ENCODE measurements around the gene SLC4A4. TPM values are rescaled to one million over a fixed set of nuclear protein-coding genes. Genes with fewer than 3 reads are reported as not detected.

The SLC4A4 gene
- total RNA-seq, 1 experiment from 2014 or later = 0.92 TPM

DNA sequence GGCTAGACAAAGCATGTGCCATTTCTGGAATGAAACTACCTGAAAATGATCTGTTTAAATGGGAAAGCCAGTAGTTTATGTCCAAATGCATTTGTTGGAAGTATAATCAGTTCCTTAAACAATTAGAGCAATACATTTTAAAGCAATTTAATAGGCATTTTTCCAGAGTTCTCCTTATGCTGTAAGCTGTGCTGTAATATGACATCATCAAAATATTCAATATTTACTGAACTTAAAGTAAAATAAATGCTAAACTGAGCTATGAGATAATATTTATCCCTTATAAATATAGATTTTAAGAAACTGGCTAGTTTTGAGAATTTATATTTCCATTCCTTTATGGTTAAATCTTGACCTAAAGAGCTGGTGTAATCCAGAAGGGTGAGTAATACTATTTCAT is 7.9 kb downstream of the SLC4A4 start:
- Histone ChIP-seq H3K79me1 (ENCODE audit: insufficient read depth, low read depth, low read length, poor library complexity, severe bottlenecking) (no peaks in the 10 kb centered on the region), H3K9me3 (ENCODE audit: control insufficient read depth, low read depth, low read length) (no peaks in the 10 kb centered on the region), H4K20me1 (ENCODE audit: control insufficient read depth, insufficient read depth, insufficient read length) (no peaks in the 10 kb centered on the region), H2BK12ac (ENCODE audit: insufficient read length, low read depth, low read length) (no peak overlapping the region), H4K5ac (ENCODE audit: insufficient read length, low read depth, low read length) (no peak overlapping the region), H3K9ac (ENCODE audit: extremely low read depth, insufficient read length, low read length) (no peak overlapping the region), H3K4me1 (ENCODE audit: insufficient read depth, low read length) (no peaks in the 10 kb centered on the region), H3K14ac (ENCODE audit: insufficient read depth, low read length) (no peak overlapping the region), H2AFZ (ENCODE audit: low read length) (no peak overlapping the region), H3K4ac (ENCODE audit: low read depth, low read length) (no peak overlapping the region), H2AK5ac (ENCODE audit: insufficient read length, low read length) (no peak overlapping the region), H3K23ac (ENCODE audit: insufficient read length, low read depth, low read length) (no peak overlapping the region), H2BK15ac (ENCODE audit: low read depth, low read length) (no peak overlapping the region), H2BK20ac (ENCODE audit: low read depth, low read length, poor library complexity, severe bottlenecking) (no peak overlapping the region), H4K91ac (ENCODE audit: insufficient read length, low read depth, low read length) (no peak overlapping the region), H3K4me2 (ENCODE audit: insufficient read depth, insufficient read length, low read length) (no peak overlapping the region), H2BK5ac (ENCODE audit: insufficient read length, low read length) (no peak overlapping the region), H3K23me2 (ENCODE audit: insufficient read length, low read depth, low read length, poor library complexity, severe bottlenecking) (no peaks in the 10 kb centered on the region), H3K56ac (ENCODE audit: insufficient read length, low read depth, low read length) (no peak overlapping the region), H2BK120ac (ENCODE audit: low read depth, low read length, poor library complexity, severe bottlenecking) (no peak overlapping the region), H4K8ac (replicated peaks; ENCODE audit: insufficient read length, low read depth, low read length) (no peak overlapping the region), H3K79me2 (ENCODE audit: insufficient read depth, low read length) (no peaks in the 10 kb centered on the region), H3T11ph (ENCODE audit: low read length) (no peak overlapping the region), H3K18ac (ENCODE audit: insufficient read length, low read depth, low read length) (no peak overlapping the region), H3K27me3 (ENCODE audit: insufficient read depth, low read length) (no peaks in the 10 kb centered on the region), H3K27ac (ENCODE audit: insufficient read length, low read depth, low read length) (no peak overlapping the region)
- no peaks in the 10 kb centered on the region for H3K27me3 Mint-ChIP-seq (ENCODE audit: low read depth)
- DNase-seq = no peak
- no peak overlapping the region for H3K4me3 Mint-ChIP-seq
- H3K4me1 Mint-ChIP-seq = no peaks in the 10 kb centered on the region
- no peak overlapping the region for H3K27ac Mint-ChIP-seq
- TF ChIP-seq, protein P1, sequence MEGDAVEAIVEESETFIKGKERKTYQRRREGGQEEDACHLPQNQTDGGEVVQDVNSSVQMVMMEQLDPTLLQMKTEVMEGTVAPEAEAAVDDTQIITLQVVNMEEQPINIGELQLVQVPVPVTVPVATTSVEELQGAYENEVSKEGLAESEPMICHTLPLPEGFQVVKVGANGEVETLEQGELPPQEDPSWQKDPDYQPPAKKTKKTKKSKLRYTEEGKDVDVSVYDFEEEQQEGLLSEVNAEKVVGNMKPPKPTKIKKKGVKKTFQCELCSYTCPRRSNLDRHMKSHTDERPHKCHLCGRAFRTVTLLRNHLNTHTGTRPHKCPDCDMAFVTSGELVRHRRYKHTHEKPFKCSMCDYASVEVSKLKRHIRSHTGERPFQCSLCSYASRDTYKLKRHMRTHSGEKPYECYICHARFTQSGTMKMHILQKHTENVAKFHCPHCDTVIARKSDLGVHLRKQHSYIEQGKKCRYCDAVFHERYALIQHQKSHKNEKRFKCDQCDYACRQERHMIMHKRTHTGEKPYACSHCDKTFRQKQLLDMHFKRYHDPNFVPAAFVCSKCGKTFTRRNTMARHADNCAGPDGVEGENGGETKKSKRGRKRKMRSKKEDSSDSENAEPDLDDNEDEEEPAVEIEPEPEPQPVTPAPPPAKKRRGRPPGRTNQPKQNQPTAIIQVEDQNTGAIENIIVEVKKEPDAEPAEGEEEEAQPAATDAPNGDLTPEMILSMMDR (conservative IDR thresholded peaks at IDR 0.05) = no peak
- H3K9me3 Mint-ChIP-seq = no peaks in the 10 kb centered on the region
- H3K36me3 Mint-ChIP-seq (ENCODE audit: insufficient read depth in 1 of 3, low read depth in 3 of 3) = no peaks in the 10 kb centered on the region

Data from H9 (cell line).